HG02885 (cell line): ENCODE measurements around the gene VPS37B.
A peak's percentile ranks its signal among the peaks of the same experiment; 100 is the strongest.
"Not testable (repeated sequence)": the region's sequence is repeated elsewhere in the genome, so short reads cannot be mapped to it uniquely, and the experiment has no call there.

Experiments
- ATAC-seq: cut with Tn5 transposase; IDR thresholded peaks from one replicate; pipeline ENCODE4 v1.9.1; 2021; ENCODE audit warnings: mild to moderate bottlenecking; ENCODE audit not compliant: unreplicated experiment, poor library complexity

Gene VPS37B

GRCh38 chr12:122895704-122896636, at the start of gene VPS37B:
Gene VPS37B (minus strand): TSS chr12:122896124. CDS start chr12:122896062, 62 bp downstream.
- peak; percentile 65 for ATAC-seq

- no peak for ATAC-seq
Measured at GRCh38 chr12:122944605-122945592, 49.0 kb upstream of the VPS37B start.

GRCh38 chr12:122943196-122943595, 47.3 kb upstream of the VPS37B start:
- no peak for ATAC-seq

GRCh38 chr12:122942637-122943036, 46.7 kb upstream of the VPS37B start:
- no peak for ATAC-seq

GRCh38 chr12:122941351-122941750, 45.4 kb upstream of the VPS37B start:
- not testable (repeated sequence) for ATAC-seq

GRCh38 chr12:122939125-122939524, 43.2 kb upstream of the VPS37B start:
- ATAC-seq: no peak

GRCh38 chr12:122937622-122938091, 41.7 kb upstream of the VPS37B start:
- no peak for ATAC-seq

GRCh38 chr12:122935318-122935717, 39.4 kb upstream of the VPS37B start:
- no peak for ATAC-seq

GRCh38 chr12:122934722-122935121, 38.8 kb upstream of the VPS37B start:
- ATAC-seq: no peak

- ATAC-seq: no peak
Measured at GRCh38 chr12:122932207-122932606, 36.3 kb upstream of the VPS37B start.

GRCh38 chr12:122929812-122930211, 33.9 kb upstream of the VPS37B start:
- ATAC-seq: no peak

- no peak for ATAC-seq
Measured at GRCh38 chr12:122929148-122929538, 33.2 kb upstream of the VPS37B start.

GRCh38 chr12:122928404-122929147, 32.7 kb upstream of the VPS37B start:
- no peak for ATAC-seq

- ATAC-seq: no peak
Measured at GRCh38 chr12:122927756-122928403, 32.0 kb upstream of the VPS37B start.

GRCh38 chr12:122921917-122922316, 26.0 kb upstream of the VPS37B start:
- ATAC-seq: no peak

- ATAC-seq: no peak
Measured at GRCh38 chr12:122920687-122921086, 24.8 kb upstream of the VPS37B start.

- no peak for ATAC-seq
Measured at GRCh38 chr12:122918827-122919226, 22.9 kb upstream of the VPS37B start.

- no peak for ATAC-seq
Measured at GRCh38 chr12:122917507-122918121, 21.7 kb upstream of the VPS37B start.
